K562 (cell line): ENCODE results near the gene TUT1. TPM values are rescaled to one million over a fixed set of nuclear protein-coding genes. Genes with fewer than 3 reads are reported as not detected.

Experiments used
- BACH1 ChIP-seq: fragments of 200-800 bp; sonication (Bioruptor generic); IDR thresholded peaks from 2 replicates; pipeline ENCODE4 v1.6.1; 2016; ENCODE audit warnings: missing genetic modification characterization, missing compliant biosample characterization
- ETS2 ChIP-seq: IDR thresholded peaks from 2 replicates; pipeline ENCODE4 v1.6.1; 2016; ENCODE audit warnings: borderline replicate concordance, missing genetic modification characterization, mild to moderate bottlenecking, moderate library complexity, missing compliant biosample characterization; ENCODE audit not compliant: poor library complexity, severe bottlenecking
- FOXA3 ChIP-seq, 2 experiments: fragments of 450-650 bp in 1 of 2; sonication (generic) in 1 of 2; formaldehyde crosslinking; IDR thresholded peaks in 1 of 2; conservative IDR thresholded peaks in 1 of 2; 2 replicates each; pipeline versions ENCODE4 v1.4.0 to v1.8.0; 2020 to 2022; ENCODE audit warnings: mild to moderate bottlenecking in 2 of 2, missing genetic modification reagents in 1 of 2
- HNRNPL ChIP-seq: fragments of 200-400 bp; formaldehyde crosslinking; IDR thresholded peaks from 2 replicates; pipeline ENCODE4 v1.6.1; 2017; ENCODE audit warnings: low read depth, mild to moderate bottlenecking, low read length
- HOMEZ ChIP-seq: fragments of 250-450 bp; sonication (Bioruptor Pico); IDR thresholded peaks from 2 replicates; pipeline ENCODE4 v1.4.0; 2020; ENCODE audit warnings: mild to moderate bottlenecking, moderate library complexity
- KAT2B ChIP-seq: IDR thresholded peaks from one replicate; pipeline ENCODE4 v1.6.1; 2012; ENCODE audit warnings: low read depth, mild to moderate bottlenecking, control low read depth, inconsistent platforms, low read length, moderate library complexity
- KDM2B ChIP-seq: fragments of 250-450 bp; sonication (Bioruptor Pico); IDR thresholded peaks from 2 replicates; pipeline ENCODE4 v1.8.0; 2021; ENCODE audit warnings: mild to moderate bottlenecking, moderate library complexity
- KLF13 ChIP-seq: fragments of 450-650 bp; IDR thresholded peaks from 2 replicates; pipeline ENCODE4 v1.6.1; 2016; ENCODE audit warnings: missing genetic modification characterization, low read depth, mild to moderate bottlenecking, missing compliant biosample characterization, moderate library complexity, borderline replicate concordance
- MCM3 ChIP-seq: fragments of 450-650 bp; IDR thresholded peaks from 2 replicates; pipeline ENCODE4 v1.6.1; 2016
- MTA2 ChIP-seq: fragments of 450-650 bp; IDR thresholded peaks from 2 replicates; pipeline ENCODE4 v1.6.1; 2016; ENCODE audit warnings: low read depth
- NFIC ChIP-seq: fragments of 450-650 bp; IDR thresholded peaks from 2 replicates; pipeline ENCODE4 v1.6.1; 2017; ENCODE audit warnings: mild to moderate bottlenecking, inconsistent platforms
- U2AF1 ChIP-seq: fragments of 200-400 bp; formaldehyde crosslinking; optimal IDR thresholded peaks from 2 replicates; pipeline ENCODE3; 2017; ENCODE audit warnings: mild to moderate bottlenecking, low read depth, low read length, moderate library complexity
- ZNF184 ChIP-seq: sonication (generic); formaldehyde crosslinking; IDR thresholded peaks from 2 replicates; pipeline ENCODE4 v1.5.0; 2020; ENCODE audit warnings: missing genetic modification reagents
- ZNF212 ChIP-seq: fragments of 450-650 bp; formaldehyde crosslinking; IDR thresholded peaks from 2 replicates; pipeline ENCODE4 v1.4.0; 2020; ENCODE audit warnings: mild to moderate bottlenecking
- ZNF592 ChIP-seq: fragments of 450-650 bp; IDR thresholded peaks from 2 replicates; pipeline ENCODE4 v1.6.1; 2017; ENCODE audit warnings: antibody characterized with exemption, mild to moderate bottlenecking
- polyA plus RNA-seq, 8 experiments: library from polyadenylated mRNA; depleted of rRNA in 4 of 8; stranded (reverse) in 5 of 8; unstranded in 3 of 8; fragments of >200 nt; fragmentation: Nextera tagmentation in 2 of 8; fragmentation: Illumina TruSeq in 1 of 8; extraction: Ambion mirVana in 2 of 8; extraction: Trizol in 1 of 8; gene quantifications; 2 replicates each; pipeline versions ENCODE4 v1.2.1 to v1.2.3, GENCODE V29; 2011 to 2014; ENCODE audit warnings: inconsistent platforms in 1 of 8, missing spikeins in 1 of 8
- total RNA-seq, 7 experiments: library from RNA; depleted of rRNA in 6 of 7; stranded (reverse); fragments of >200 nt in 6 of 7; fragmentation: Illumina TruSeq in 2 of 7; extraction: Trizol in 2 of 7; gene quantifications; 2 replicates each; pipeline versions ENCODE4 v1.2.1 to v1.2.3, GENCODE V29; 2011 to 2021; ENCODE audit warnings: low replicate concordance in 1 of 7
- TF ChIP-seq, protein P1 (sequence below): fragments of 450-650 bp; IDR thresholded peaks from 2 replicates; pipeline ENCODE4 v1.6.1; 2016; ENCODE audit warnings: borderline replicate concordance
- TF ChIP-seq, protein P2 (sequence below): fragments of 450-650 bp; IDR thresholded peaks from 2 replicates; pipeline ENCODE4 v1.7.0; 2016; ENCODE audit warnings: borderline replicate concordance

Gene TUT1
- total and polyA plus RNA-seq, 9 of the 15 experiments (the other 6 are each of a cell fraction or from before 2014, with no cell fraction given): 0.66 to 44.3 (median 15.7) TPM

DNA sequence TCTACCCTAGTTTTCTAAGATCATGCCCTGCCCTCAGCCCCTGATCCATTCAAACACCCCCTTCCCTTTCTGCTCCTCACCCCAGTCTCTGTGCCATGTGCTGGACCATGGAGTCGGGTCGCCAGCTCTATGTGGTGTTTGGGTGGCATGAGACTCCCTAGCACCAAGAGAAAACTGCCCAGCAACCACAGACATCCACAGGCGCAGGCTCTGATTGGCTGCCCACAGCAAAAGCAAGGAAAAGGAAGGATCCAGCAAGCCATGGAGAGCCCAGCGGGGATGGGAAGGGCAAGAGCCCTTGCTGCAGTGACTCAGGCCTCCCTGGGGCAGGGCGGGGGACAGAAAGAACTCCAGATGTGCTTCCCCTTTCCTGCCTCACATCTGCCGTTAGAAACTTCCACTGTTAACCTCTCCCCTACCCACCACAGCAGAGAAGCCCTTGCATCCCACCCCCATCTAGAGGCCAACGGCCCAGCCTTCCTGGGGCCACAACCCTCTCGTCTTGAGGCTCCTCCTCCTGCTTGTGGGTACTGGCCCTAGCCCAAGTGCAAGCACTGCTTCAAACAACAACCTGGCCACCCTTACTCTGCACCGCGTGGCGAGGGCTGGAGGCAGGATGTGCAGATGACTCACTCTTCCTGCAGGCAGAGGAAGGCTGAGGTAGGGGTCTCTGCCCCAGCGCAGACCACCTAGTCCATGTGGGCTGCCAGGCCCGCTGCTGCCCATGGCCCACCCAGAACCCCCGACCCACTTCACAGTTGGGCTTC, 35.0 kb downstream of the TUT1 start (continued):
- TF ChIP-seq ZNF592: peak; percentile 85
- TF ChIP-seq ZNF212 (CRISPR knock-in tag): no peak
- TF ChIP-seq ZNF184 (CRISPR knock-in tag): no peak
- TF ChIP-seq FOXA3 (CRISPR knock-in tag; conservative IDR thresholded peaks at IDR 0.05 in 1 of 2, IDR thresholded peaks at IDR 0.05 in 1 of 2): 0 out of 4 replicates have a peak, but pooled peaks of 1 of the 2 experiments have one; percentile 38
- TF ChIP-seq MTA2: no peak
- TF ChIP-seq HNRNPL: 0 out of 2 replicates have a peak, but pooled peaks have one; percentile 34
- TF ChIP-seq ETS2: no peak
- no peak for TF ChIP-seq MCM3
- no peak for TF ChIP-seq BACH1 (tag)
- TF ChIP-seq, protein P1, sequence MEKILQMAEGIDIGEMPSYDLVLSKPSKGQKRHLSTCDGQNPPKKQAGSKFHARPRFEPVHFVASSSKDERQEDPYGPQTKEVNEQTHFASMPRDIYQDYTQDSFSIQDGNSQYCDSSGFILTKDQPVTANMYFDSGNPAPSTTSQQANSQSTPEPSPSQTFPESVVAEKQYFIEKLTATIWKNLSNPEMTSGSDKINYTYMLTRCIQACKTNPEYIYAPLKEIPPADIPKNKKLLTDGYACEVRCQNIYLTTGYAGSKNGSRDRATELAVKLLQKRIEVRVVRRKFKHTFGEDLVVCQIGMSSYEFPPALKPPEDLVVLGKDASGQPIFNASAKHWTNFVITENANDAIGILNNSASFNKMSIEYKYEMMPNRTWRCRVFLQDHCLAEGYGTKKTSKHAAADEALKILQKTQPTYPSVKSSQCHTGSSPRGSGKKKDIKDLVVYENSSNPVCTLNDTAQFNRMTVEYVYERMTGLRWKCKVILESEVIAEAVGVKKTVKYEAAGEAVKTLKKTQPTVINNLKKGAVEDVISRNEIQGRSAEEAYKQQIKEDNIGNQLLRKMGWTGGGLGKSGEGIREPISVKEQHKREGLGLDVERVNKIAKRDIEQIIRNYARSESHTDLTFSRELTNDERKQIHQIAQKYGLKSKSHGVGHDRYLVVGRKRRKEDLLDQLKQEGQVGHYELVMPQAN: no peak
- no peak for TF ChIP-seq KDM2B (CRISPR knock-in tag)
- TF ChIP-seq HOMEZ (CRISPR knock-in tag): 0 out of 2 replicates have a peak, but pooled peaks have one; percentile 49
- TF ChIP-seq NFIC: peak; percentile 76
- TF ChIP-seq KLF13 (tag): 0 out of 2 replicates have a peak, but pooled peaks have one; percentile 11
- TF ChIP-seq KAT2B: no peak
- TF ChIP-seq, protein P2, sequence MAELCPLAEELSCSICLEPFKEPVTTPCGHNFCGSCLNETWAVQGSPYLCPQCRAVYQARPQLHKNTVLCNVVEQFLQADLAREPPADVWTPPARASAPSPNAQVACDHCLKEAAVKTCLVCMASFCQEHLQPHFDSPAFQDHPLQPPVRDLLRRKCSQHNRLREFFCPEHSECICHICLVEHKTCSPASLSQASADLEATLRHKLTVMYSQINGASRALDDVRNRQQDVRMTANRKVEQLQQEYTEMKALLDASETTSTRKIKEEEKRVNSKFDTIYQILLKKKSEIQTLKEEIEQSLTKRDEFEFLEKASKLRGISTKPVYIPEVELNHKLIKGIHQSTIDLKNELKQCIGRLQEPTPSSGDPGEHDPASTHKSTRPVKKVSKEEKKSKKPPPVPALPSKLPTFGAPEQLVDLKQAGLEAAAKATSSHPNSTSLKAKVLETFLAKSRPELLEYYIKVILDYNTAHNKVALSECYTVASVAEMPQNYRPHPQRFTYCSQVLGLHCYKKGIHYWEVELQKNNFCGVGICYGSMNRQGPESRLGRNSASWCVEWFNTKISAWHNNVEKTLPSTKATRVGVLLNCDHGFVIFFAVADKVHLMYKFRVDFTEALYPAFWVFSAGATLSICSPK: no peak
- no peak for TF ChIP-seq U2AF1
